ENCODE measurements around the gene DHRS1.

DHRS1 gene

GRCh38 chr14:24260026-24260779, 39.4 kb downstream of the DHRS1 start:
- H3K27ac ChIP-seq (ENCODE audit: low read length), result no peak overlapping the region
- no peaks in the 10 kb centered on the region for H3K9me3 ChIP-seq (ENCODE audit: insufficient read depth, low read length)
- H3K9ac ChIP-seq (ENCODE audit: low read length), result no peak overlapping the region
- no peaks in the 10 kb centered on the region for H3K4me1 ChIP-seq (ENCODE audit: low read length)
- no peak for TF ChIP-seq EZH2phosphoT487 (IDR thresholded peaks at IDR 0.05; ENCODE audit: low read depth)
- TF ChIP-seq, protein P1, sequence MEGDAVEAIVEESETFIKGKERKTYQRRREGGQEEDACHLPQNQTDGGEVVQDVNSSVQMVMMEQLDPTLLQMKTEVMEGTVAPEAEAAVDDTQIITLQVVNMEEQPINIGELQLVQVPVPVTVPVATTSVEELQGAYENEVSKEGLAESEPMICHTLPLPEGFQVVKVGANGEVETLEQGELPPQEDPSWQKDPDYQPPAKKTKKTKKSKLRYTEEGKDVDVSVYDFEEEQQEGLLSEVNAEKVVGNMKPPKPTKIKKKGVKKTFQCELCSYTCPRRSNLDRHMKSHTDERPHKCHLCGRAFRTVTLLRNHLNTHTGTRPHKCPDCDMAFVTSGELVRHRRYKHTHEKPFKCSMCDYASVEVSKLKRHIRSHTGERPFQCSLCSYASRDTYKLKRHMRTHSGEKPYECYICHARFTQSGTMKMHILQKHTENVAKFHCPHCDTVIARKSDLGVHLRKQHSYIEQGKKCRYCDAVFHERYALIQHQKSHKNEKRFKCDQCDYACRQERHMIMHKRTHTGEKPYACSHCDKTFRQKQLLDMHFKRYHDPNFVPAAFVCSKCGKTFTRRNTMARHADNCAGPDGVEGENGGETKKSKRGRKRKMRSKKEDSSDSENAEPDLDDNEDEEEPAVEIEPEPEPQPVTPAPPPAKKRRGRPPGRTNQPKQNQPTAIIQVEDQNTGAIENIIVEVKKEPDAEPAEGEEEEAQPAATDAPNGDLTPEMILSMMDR (IDR thresholded peaks at IDR 0.05; ENCODE audit: low read depth, low read length), result no peak
- H3K4me2 ChIP-seq (ENCODE audit: low read length), result no peak overlapping the region
- no peak overlapping the region for H2AFZ ChIP-seq (ENCODE audit: low read depth, low read length)
- no peak overlapping the region for H3K4me3 ChIP-seq (ENCODE audit: low read length)
- H3K27me3 ChIP-seq (ENCODE audit: low read depth, low read length), result no peaks in the 10 kb centered on the region
- no peaks in the 10 kb centered on the region for H3K79me2 ChIP-seq (ENCODE audit: low read length)
- no peaks in the 10 kb centered on the region for H4K20me1 ChIP-seq (ENCODE audit: insufficient read depth, low read length)
- H3K36me3 ChIP-seq (replicated peaks; ENCODE audit: low read depth, low read length), result no peaks in the 10 kb centered on the region

DNA sequence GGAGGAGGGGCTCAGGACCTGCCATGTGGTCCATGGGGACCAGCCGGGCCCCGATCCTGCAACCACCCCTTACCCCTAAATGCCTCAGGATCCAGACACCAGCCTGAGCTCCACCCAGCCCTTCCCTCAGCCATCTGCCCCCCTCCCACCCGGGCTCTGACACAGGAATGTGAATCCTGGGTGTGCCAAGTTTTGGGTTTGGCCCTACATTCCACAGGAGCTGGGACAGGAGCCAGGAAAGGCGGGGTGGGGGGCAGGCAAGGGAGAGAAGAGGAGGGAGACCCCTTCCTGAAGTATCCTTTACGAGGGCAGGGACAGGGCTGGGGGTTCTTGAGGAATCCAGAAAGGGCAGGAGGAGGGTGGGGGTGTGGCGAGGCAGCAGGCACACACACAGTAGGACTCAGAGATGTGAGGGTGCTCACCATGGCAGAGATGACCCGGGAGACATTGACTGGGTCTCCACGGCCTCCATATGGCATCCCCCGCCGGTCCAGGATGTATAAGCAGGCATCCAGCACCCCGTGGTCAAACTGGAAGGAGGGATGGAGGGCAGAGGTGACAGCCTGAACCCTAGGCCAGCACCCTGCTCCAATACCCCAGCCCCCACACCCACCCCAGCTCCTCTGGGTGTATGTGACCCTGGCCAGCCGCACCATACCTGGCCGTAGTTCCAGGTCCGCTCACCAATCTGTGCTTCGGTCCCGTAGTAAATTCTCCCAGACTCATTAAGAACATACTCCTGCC, 40.1 kb downstream of the DHRS1 start:
- no peak overlapping the region for H3K9ac ChIP-seq (ENCODE audit: low read length)
- TF ChIP-seq EZH2phosphoT487 (IDR thresholded peaks at IDR 0.05; ENCODE audit: low read depth), result no peak
- TF ChIP-seq, protein P1 (IDR thresholded peaks at IDR 0.05; ENCODE audit: low read depth, low read length), result no peak
- H3K4me1 ChIP-seq (ENCODE audit: low read length), result no peaks in the 10 kb centered on the region
- no peaks in the 10 kb centered on the region for H4K20me1 ChIP-seq (ENCODE audit: insufficient read depth, low read length)
- no peaks in the 10 kb centered on the region for H3K9me3 ChIP-seq (ENCODE audit: insufficient read depth, low read length)
- H3K79me2 ChIP-seq (ENCODE audit: low read length), result no peaks in the 10 kb centered on the region
- no peaks in the 10 kb centered on the region for H3K27me3 ChIP-seq (ENCODE audit: low read depth, low read length)
- no peak overlapping the region for H3K4me3 ChIP-seq (ENCODE audit: low read length)
- H3K36me3 ChIP-seq (replicated peaks; ENCODE audit: low read depth, low read length), result no peaks in the 10 kb centered on the region
- no peak overlapping the region for H3K27ac ChIP-seq (ENCODE audit: low read length)
- H3K4me2 ChIP-seq (ENCODE audit: low read length), result no peak overlapping the region
- H2AFZ ChIP-seq (ENCODE audit: low read depth, low read length), result no peak overlapping the region

DNA sequence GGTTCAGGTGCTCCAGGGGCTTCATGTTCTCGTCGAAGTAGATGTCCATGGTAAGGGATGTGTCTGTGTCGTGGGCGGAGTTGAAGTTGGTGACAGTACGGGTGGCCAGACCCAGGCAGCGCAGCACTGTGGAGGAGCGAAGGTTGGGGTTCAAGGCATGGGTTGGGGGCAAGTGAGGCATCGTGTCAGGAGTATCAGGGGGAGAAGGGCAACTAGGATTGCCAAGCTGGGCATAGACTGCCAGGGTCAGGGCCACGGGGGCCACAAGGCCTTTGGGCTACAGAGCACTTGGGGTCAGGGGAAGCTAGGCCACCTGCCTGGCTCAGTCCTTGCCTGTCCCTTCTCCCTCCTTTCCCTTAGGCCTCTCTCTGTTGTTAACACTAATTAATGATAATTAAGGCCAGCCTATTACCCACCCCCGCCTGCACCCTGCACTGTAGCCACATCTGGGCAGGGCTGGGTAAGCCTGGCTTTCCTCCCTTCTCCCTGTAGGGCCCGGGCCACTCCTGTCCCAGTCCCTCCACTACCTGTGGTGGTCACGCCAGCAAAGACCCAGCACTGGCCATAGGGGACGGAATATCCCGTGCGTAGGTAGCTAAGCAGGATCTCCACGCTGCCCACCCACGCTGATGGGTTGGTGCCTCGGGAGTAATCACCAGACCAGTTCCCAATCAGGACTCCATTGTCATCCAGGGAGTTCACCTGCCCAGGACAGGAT, 40.9 kb downstream of the DHRS1 start:
- Histone ChIP-seq H3K4me3 (ENCODE audit: low read length) (no peak overlapping the region), H3K27me3 (ENCODE audit: low read depth, low read length) (no peaks in the 10 kb centered on the region), H3K27ac (ENCODE audit: low read length) (no peak overlapping the region), H4K20me1 (ENCODE audit: insufficient read depth, low read length) (no peaks in the 10 kb centered on the region), H3K9ac (ENCODE audit: low read length) (no peak overlapping the region), H3K9me3 (ENCODE audit: insufficient read depth, low read length) (no peaks in the 10 kb centered on the region), H3K4me1 (ENCODE audit: low read length) (no peaks in the 10 kb centered on the region), H3K79me2 (ENCODE audit: low read length) (no peaks in the 10 kb centered on the region), H2AFZ (ENCODE audit: low read depth, low read length) (no peak overlapping the region), H3K4me2 (ENCODE audit: low read length) (no peak overlapping the region), H3K36me3 (replicated peaks; ENCODE audit: low read depth, low read length) (no peaks in the 10 kb centered on the region)
- TF ChIP-seq EZH2phosphoT487 (IDR thresholded peaks at IDR 0.05; ENCODE audit: low read depth), result no peak
- TF ChIP-seq, protein P1 (IDR thresholded peaks at IDR 0.05; ENCODE audit: low read depth, low read length), result no peak

- H3K9ac ChIP-seq (ENCODE audit: low read length), result no peak overlapping the region
- H3K4me3 ChIP-seq (ENCODE audit: low read length), result no peak overlapping the region
- no peak overlapping the region for H3K4me2 ChIP-seq (ENCODE audit: low read length)
- H3K9me3 ChIP-seq (ENCODE audit: insufficient read depth, low read length), result no peaks in the 10 kb centered on the region
- TF ChIP-seq, protein P1 (IDR thresholded peaks at IDR 0.05; ENCODE audit: low read depth, low read length), result no peak
- TF ChIP-seq EZH2phosphoT487 (IDR thresholded peaks at IDR 0.05; ENCODE audit: low read depth), result no peak
- H3K36me3 ChIP-seq (replicated peaks; ENCODE audit: low read depth, low read length), result no peaks in the 10 kb centered on the region
- no peaks in the 10 kb centered on the region for H3K4me1 ChIP-seq (ENCODE audit: low read length)
- no peaks in the 10 kb centered on the region for H3K79me2 ChIP-seq (ENCODE audit: low read length)
- no peaks in the 10 kb centered on the region for H3K27me3 ChIP-seq (ENCODE audit: low read depth, low read length)
- H3K27ac ChIP-seq (ENCODE audit: low read length), result no peak overlapping the region
- H2AFZ ChIP-seq (ENCODE audit: low read depth, low read length), result no peak overlapping the region
- H4K20me1 ChIP-seq (ENCODE audit: insufficient read depth, low read length), result no peaks in the 10 kb centered on the region
Observed at GRCh38 chr14:24258119-24258518, 41.5 kb downstream of the DHRS1 start.

Measured in OCI-LY3 (cell line).